Kidney (tissue), 14 donors: ENCODE results near the gene SRP9. TPM values are rescaled to one million over a fixed set of nuclear protein-coding genes. Genes with fewer than 3 reads are reported as not detected.
A peak's percentile ranks its signal among the peaks of the same experiment; 100 is the strongest.

ENCODE experiments used
- DNase-seq, 5 donors: peaks; one replicate each; pipeline ENCODE4 v3.0.0-alpha.2; 2013 to 2020
- FAIRE-seq: peaks from 2 replicates; lab custom pipeline; 2012; peaks lifted over from hg19 to GRCh38; lab: Jason Lieb, UNC
- H3K27ac ChIP-seq, 2 donors: one replicate each; pipeline ENCODE4 v1.7.0; 2013; ENCODE audit warnings: low read depth in 2 of 2, low read length in 2 of 2, inconsistent platforms in 1 of 2
- H3K27me3 ChIP-seq: one replicate; pipeline ENCODE4 v1.7.1; 2013; ENCODE audit warnings: low read length, inconsistent platforms; ENCODE audit not compliant: control insufficient read depth, insufficient read depth
- H3K36me3 ChIP-seq, 3 donors: one replicate each; pipeline versions ENCODE4 v1.7.0 to v1.7.1; 2013; ENCODE audit warnings: low read length in 3 of 3, control low read depth in 1 of 3, inconsistent platforms in 1 of 3; ENCODE audit not compliant: insufficient read depth in 3 of 3, control insufficient read depth in 2 of 3
- H3K4me1 ChIP-seq, 3 donors: one replicate each; pipeline versions ENCODE4 v1.7.0 to v1.7.1; 2013; ENCODE audit warnings: low read length in 3 of 3, inconsistent platforms in 1 of 3, low read depth in 1 of 3; ENCODE audit not compliant: control insufficient read depth in 2 of 3, insufficient read depth in 2 of 3
- H3K4me3 ChIP-seq, 3 donors: one replicate each; pipeline versions ENCODE4 v1.7.0 to v1.8.1; 2013; ENCODE audit warnings: low read length in 3 of 3, control low read depth in 1 of 3, inconsistent platforms in 1 of 3
- H3K9ac ChIP-seq, 3 donors: one replicate each; pipeline versions ENCODE4 v1.7.0 to v1.7.1; 2013; ENCODE audit warnings: low read length in 3 of 3, control low read depth in 1 of 3, inconsistent platforms in 1 of 3
- H3K9me3 ChIP-seq, 3 donors: one replicate each; pipeline versions ENCODE4 v1.7.0 to v1.7.1; 2013; ENCODE audit warnings: low read length in 3 of 3, control low read depth in 1 of 3, inconsistent platforms in 1 of 3; ENCODE audit not compliant: control insufficient read depth in 2 of 3, insufficient read depth in 1 of 3
- CTCF ChIP-seq: IDR thresholded peaks from 3 replicates; pipeline ENCODE4 v1.5.1; 2012; ENCODE audit warnings: mild to moderate bottlenecking, moderate library complexity, borderline replicate concordance; ENCODE audit not compliant: insufficient read depth; ENCODE audit errors: extremely low read depth
- intact Hi-C: fragments of 100-400 bp; cut with DNase I; formaldehyde crosslinking; loops from one replicate; pipeline ENCODE4 v1.11.1; 2022
- polyA plus RNA-seq: library from polyadenylated mRNA; stranded (reverse); fragments of 350-450 nt; fragmentation: Illumina TruSeq; extraction: RNeasy Lipid Tissue Mini Kit (QIAGEN cat#74804); gene quantifications from one replicate; pipeline ENCODE4 v1.2.3, GENCODE V29; 2014; ENCODE audit warnings: low read depth, low replicate concordance; ENCODE audit not compliant: insufficient read depth
- total RNA-seq: library from RNA; stranded (reverse); fragmentation: NEBNext Ultra II Directional; extraction: Animal tissue kit (Norgen Biotek cat#: 25700); gene quantifications from one replicate; pipeline ENCODE4 v1.2.1, GENCODE V29; 2021
- donor health status: control.
- donor health status: control.
- donor health status: control.
- donor health status: control.
- donor health status: control.
- donor health status: DM: yes; HTN: yes; CAD: no.
- donor health status: Normal renal cell carcinoma (clear cell type).

The SRP9 gene
- total and polyA plus RNA-seq, 2 donors from 2014 or later = 199 to 307 TPM

GRCh38 chr1:225771661-225772322 lies 5.8 kb upstream of the SRP9 start:
- Histone ChIP-seq H3K27ac (peak overlapping the region in 1 of 2 donors; percentile 38), H3K4me3 (no peak overlapping the region), H3K36me3 (no peaks in the 10 kb centered on the region), H3K9me3 (no peaks in the 10 kb centered on the region), H3K27me3 (no peaks in the 10 kb centered on the region), H3K4me1 (peaks cover 0 to 22% (median 15%) of the 10 kb centered on the region in 3 donors), H3K9ac (peak overlapping the region in 1 of 3 donors; percentile 4)
- intact Hi-C loops = loop anchor here (10.0 kb wide), 1 partner anchor 217 kb away; no protein-coding TSS in a partner anchor
- no peak for DNase-seq
- no peak for TF ChIP-seq CTCF
- no peak for FAIRE-seq

GRCh38 chr1:225772323-225772768 lies 5.3 kb upstream of the SRP9 start:
- Histone ChIP-seq H3K4me3 (no peak overlapping the region), H3K9me3 (no peaks in the 10 kb centered on the region), H3K4me1 (peaks cover 0 to 16% (median 13%) of the 10 kb centered on the region in 3 donors), H3K9ac (peak overlapping the region in 1 of 3 donors; percentile 4), H3K27me3 (no peaks in the 10 kb centered on the region), H3K27ac (no peak overlapping the region), H3K36me3 (no peaks in the 10 kb centered on the region)
- peak; percentile 30 for FAIRE-seq
- peak; percentile 91 to 96 (median 93) for DNase-seq
- peak; percentile 91 for TF ChIP-seq CTCF
- intact Hi-C loops = loop anchor here (10.0 kb wide), 1 partner anchor 218 kb away; no protein-coding TSS in a partner anchor

GRCh38 chr1:225772848-225773247 lies 4.8 kb upstream of the SRP9 start:
- FAIRE-seq (no peak), DNase-seq (no peak)
- TF ChIP-seq CTCF = no peak
- Histone ChIP-seq H3K27me3 (no peaks in the 10 kb centered on the region), H3K9ac (no peak overlapping the region), H3K27ac (no peak overlapping the region), H3K4me3 (no peak overlapping the region), H3K36me3 (no peaks in the 10 kb centered on the region), H3K9me3 (no peaks in the 10 kb centered on the region), H3K4me1 (peaks cover 0 to 12% (median 8%) of the 10 kb centered on the region in 3 donors)
- intact Hi-C loops = loop anchor here (10.0 kb wide), 1 partner anchor 218 kb away; no protein-coding TSS in a partner anchor
